Epithelial cell of esophagus (primary cell): Measurements from ENCODE around the gene CLSTN2.

Experiments used
- DNase-seq: peaks from one replicate; pipeline ENCODE4 v3.0.0; 2010; ENCODE audit warnings: low read depth
- H3K4me3 ChIP-seq: 2 replicates; pipeline ENCODE4 v1.5.1; 2011; ENCODE audit warnings: mild to moderate bottlenecking, low read length, control low read depth
- CTCF ChIP-seq: IDR thresholded peaks from 2 replicates; pipeline ENCODE4 v1.5.1; 2011; ENCODE audit warnings: low read depth, mild to moderate bottlenecking, low read length, control low read depth, inconsistent platforms; ENCODE audit not compliant: insufficient read depth; ENCODE audit errors: missing control alignments

The CLSTN2 gene

DNA sequence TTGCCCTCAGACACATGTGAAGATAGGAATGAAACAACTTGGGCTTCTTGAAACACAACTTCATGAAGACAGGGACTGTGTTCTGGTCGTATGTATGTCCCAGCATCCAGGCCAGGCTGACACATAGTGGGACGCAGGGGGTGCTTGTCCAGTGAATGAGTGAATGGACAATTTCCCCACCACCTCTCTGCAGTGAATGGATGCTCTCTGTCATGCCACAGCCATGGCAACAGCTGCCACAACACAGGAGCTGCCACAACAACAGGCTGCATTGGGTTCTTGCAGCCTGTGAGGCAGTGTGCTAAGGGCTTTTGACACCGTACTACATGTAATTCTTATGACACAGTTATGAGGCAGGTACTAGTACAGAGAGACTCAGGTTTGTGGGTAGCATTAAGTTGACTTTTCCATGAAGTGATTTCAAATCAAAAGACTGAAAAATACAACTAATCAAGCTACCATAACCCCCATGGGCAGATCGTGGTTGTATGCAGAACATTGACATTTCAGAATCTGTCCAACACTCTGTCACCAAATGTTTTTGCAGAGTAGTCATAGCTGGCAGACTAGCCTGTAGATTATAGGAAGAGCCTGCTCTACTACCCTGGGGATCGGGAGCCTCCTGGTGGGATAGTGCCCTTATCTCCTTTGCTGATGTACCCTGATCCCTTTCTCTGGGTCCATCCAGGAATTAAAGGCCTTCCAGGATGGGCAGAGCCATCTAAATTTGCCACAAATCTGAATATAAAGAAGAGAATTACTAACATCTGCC, 40.8 kb downstream of the CLSTN2 start:
- no peak overlapping the region for H3K4me3 ChIP-seq
- DNase-seq: no peak
- TF ChIP-seq CTCF: no peak

DNA sequence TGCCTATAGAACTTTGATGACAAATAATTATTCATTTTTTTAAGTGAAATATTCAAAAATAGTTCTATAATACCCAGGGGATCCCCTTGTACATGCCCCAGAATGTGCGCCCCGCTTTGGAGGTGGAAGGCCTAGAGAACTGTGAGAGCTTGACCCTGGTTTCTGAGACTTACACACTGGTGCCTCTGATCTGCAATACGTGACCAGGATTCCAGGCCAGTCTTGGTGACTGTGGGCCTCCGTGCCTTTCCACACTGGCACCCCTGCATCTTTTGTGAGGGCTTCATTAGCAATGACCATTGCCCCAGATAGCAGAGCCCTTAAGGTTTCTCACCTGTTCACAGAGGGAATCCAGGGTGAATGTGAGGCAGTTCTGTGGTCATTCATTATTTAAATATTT, 44.0 kb downstream of the CLSTN2 start:
- H3K4me3 ChIP-seq: no peak overlapping the region
- no peak for TF ChIP-seq CTCF
- DNase-seq: no peak

- no peak for DNase-seq
- no peak overlapping the region for H3K4me3 ChIP-seq
- no peak for TF ChIP-seq CTCF
These were observed 45.0 kb downstream of the CLSTN2 start for GRCh38 chr3:139979991-139980390.

DNA sequence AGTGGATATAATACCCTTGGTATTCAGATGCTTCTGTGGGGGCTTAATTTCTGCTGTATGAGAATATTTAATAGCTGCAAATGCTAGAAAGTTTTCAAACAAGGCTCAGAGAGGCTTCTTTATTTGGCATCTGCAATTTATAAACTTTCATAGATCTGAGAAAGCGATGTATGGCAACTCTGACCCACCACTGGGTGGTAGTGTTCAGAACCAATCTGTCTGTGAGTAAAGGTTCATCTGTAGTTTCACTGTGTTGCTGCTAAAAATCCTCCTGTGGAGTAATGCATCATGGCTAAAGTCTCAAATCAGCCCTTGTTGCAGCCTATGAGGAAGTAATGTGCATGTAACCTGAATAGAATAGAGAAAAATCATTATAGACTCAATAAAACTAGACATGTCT, 47.4 kb downstream of the CLSTN2 start:
- no peak overlapping the region for H3K4me3 ChIP-seq
- TF ChIP-seq CTCF: peak; percentile 19
- no peak for DNase-seq

DNA sequence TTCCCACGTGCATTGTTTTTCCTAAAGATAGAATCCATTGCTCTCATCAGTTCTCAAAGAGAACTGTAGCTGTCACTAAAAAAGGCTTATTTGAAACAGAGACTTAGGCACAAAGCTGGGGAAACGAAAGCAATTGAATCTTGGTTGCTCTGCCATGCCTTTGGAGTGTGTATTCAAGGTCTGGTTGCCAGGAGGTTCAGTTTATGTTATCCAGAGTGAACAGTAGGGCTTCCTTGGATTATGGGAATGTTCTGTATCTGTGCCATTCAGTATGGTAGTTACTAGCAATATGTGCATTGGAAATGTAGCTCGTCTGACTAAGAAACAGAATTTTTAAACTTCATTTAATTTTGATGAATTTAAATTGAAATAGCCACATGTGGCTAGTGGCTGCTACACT, 50.6 kb downstream of the CLSTN2 start:
- no peak overlapping the region for H3K4me3 ChIP-seq
- TF ChIP-seq CTCF: no peak
- no peak for DNase-seq

GRCh38 chr3:139987908-139988307, 52.9 kb downstream of the CLSTN2 start:
- DNase-seq: no peak
- TF ChIP-seq CTCF: no peak
- H3K4me3 ChIP-seq: no peak overlapping the region

DNA sequence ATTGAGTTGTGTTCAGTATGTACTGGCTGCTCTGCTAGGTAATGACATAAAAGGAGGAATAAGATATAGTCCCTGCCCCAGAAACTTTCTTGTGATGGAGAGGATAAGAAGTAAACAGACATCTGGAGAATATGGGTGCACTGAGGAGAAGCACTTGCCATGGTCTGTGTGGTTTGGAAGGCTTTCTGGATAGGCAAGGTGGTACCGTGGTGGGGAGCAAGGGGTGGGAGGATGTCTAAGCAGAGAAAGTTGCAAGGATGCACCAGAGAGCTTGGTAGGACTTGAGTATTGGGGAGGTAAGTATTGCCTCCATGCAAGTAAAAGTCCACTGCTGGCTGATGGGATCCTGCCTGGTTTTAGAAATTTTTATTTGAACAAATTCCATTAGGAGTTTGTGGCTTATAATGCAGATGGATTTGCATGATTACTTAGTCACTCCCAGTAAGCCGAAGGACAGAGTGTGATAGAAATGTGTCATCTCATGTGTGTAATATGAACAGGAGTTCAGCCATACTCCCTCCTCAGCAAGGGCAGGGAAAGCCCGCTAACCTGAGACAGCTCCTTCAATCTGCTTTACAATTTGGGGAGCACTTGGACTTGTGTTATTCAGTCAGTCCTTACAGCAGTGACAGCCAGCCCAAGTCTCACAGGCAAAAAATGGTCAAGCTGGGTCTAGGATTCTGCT, 53.6 kb downstream of the CLSTN2 start:
- DNase-seq: no peak
- TF ChIP-seq CTCF: no peak
- no peak overlapping the region for H3K4me3 ChIP-seq
